Mesothelial cell of epicardium (in vitro differentiated cells): Measurements from ENCODE around the gene TIGD6. TPM values are rescaled to one million over a fixed set of nuclear protein-coding genes. Genes with fewer than 3 reads are reported as not detected.

Experiments
- DNase-seq, 2 experiments: peaks; one replicate each; pipeline ENCODE4 v3.0.0; 2021; ENCODE audit warnings: low spot score in 2 of 2; ENCODE audit not compliant: unreplicated experiment in 2 of 2
- H3K27ac Mint-ChIP-seq: 2 replicates; pipeline ENCODE4 v1.8.0; 2021; ENCODE audit warnings: mixed read lengths
- H3K27me3 Mint-ChIP-seq: 2 replicates; pipeline ENCODE4 v1.8.0; 2021; ENCODE audit warnings: low read depth, mixed read lengths
- H3K36me3 Mint-ChIP-seq: 2 replicates; pipeline ENCODE4 v1.8.0; 2021; ENCODE audit warnings: mixed read lengths
- H3K4me1 Mint-ChIP-seq: 2 replicates; pipeline ENCODE4 v1.8.0; 2021; ENCODE audit warnings: mixed read lengths
- H3K4me3 Mint-ChIP-seq: 2 replicates; pipeline ENCODE4 v1.8.0; 2021; ENCODE audit warnings: mild to moderate bottlenecking, moderate library complexity, mixed read lengths
- H3K9me3 Mint-ChIP-seq: 2 replicates; pipeline ENCODE4 v1.8.0; 2021; ENCODE audit warnings: mixed read lengths
- total RNA-seq: library from RNA; stranded (reverse); gene quantifications from 3 replicates; pipeline ENCODE4 v1.2.1, GENCODE V29; 2021
- TF ChIP-seq, protein P1 (sequence below): fragments of 200-600 bp; sonication (generic); IDR thresholded peaks from one replicate; pipeline ENCODE4 v1.5.0; 2021; ENCODE audit warnings: antibody characterized with exemption; ENCODE audit not compliant: unreplicated experiment

The TIGD6 gene
- total RNA-seq, 1 donor from 2014 or later, result 4.7 TPM

DNA sequence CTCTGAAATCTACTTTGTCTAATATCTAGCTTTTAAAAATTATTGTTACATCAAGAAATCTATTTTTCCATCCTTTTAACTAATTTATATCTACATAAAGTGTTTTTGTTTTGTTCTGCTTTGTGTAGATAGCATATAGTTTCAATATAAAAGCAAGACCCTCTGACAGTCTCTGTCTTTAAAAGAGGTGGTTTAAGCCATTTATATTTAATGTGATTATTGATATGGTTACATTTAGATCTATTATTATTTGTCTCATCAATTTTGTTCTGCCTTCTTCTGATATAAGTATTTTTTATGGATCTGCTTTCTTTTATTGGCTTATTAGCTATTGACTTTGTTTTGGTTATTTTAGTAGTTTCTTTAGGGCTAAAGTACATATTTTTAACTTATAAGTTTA is 16.1 kb upstream of the TIGD6 start:
- Mint-ChIP-seq H3K27ac (no peak overlapping the region), H3K9me3 (peaks cover 18% of the 10 kb centered on the region), H3K4me3 (no peak overlapping the region), H3K4me1 (no peaks in the 10 kb centered on the region), H3K27me3 (no peaks in the 10 kb centered on the region), H3K36me3 (peaks cover 69% of the 10 kb centered on the region)
- DNase-seq, result no peak
- TF ChIP-seq, protein P1, sequence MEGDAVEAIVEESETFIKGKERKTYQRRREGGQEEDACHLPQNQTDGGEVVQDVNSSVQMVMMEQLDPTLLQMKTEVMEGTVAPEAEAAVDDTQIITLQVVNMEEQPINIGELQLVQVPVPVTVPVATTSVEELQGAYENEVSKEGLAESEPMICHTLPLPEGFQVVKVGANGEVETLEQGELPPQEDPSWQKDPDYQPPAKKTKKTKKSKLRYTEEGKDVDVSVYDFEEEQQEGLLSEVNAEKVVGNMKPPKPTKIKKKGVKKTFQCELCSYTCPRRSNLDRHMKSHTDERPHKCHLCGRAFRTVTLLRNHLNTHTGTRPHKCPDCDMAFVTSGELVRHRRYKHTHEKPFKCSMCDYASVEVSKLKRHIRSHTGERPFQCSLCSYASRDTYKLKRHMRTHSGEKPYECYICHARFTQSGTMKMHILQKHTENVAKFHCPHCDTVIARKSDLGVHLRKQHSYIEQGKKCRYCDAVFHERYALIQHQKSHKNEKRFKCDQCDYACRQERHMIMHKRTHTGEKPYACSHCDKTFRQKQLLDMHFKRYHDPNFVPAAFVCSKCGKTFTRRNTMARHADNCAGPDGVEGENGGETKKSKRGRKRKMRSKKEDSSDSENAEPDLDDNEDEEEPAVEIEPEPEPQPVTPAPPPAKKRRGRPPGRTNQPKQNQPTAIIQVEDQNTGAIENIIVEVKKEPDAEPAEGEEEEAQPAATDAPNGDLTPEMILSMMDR, result no peak

DNA sequence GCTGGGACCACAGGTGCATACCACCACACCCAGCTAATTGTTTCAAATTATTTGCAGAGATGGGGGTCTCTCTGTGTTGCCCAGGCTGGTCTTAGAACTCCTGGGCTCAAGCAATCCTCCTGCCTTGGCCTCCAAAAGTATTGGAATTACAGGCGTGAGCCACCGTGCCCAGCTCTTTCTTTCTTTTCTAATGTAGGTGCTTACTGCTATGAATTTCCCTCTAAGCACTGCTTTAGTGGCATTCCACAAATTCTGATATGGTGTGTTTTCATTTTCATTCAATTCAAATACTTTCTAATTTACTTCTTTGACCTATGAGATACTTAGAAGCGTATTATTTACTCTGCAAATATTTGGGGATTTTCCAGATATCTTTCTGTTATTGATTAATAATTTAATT is 15.0 kb upstream of the TIGD6 start:
- Mint-ChIP-seq H3K36me3 (peaks cover 72% of the 10 kb centered on the region), H3K27ac (no peak overlapping the region), H3K4me3 (no peak overlapping the region), H3K9me3 (peaks cover 18% of the 10 kb centered on the region), H3K4me1 (no peaks in the 10 kb centered on the region), H3K27me3 (no peaks in the 10 kb centered on the region)
- DNase-seq, result no peak
- TF ChIP-seq, protein P1, result no peak

DNA sequence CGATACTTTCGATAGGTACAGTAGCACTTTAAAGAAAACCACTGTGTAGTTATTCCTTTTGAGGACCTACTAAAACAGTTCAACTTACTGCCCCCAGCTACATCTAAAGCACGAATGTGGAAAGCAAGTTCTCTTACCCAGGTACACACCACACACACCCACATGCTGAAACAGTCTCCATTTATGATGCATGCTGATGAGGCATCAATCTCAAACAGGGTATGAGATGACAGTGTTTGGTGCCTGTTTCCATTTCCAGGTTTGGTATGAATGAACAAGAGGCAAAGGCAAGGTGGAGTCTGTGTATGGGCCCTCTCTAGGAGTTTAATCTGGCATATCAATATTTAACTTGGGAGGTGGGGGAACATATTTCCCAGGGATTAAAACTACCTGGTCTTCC is 14.0 kb upstream of the TIGD6 start:
- H3K36me3 Mint-ChIP-seq, result peaks cover 70% of the 10 kb centered on the region
- no peak overlapping the region for H3K4me3 Mint-ChIP-seq
- DNase-seq, result no peak
- TF ChIP-seq, protein P1, result no peak
- peaks cover 18% of the 10 kb centered on the region for H3K9me3 Mint-ChIP-seq
- H3K27ac Mint-ChIP-seq, result no peak overlapping the region
- no peaks in the 10 kb centered on the region for H3K4me1 Mint-ChIP-seq
- no peaks in the 10 kb centered on the region for H3K27me3 Mint-ChIP-seq

DNA sequence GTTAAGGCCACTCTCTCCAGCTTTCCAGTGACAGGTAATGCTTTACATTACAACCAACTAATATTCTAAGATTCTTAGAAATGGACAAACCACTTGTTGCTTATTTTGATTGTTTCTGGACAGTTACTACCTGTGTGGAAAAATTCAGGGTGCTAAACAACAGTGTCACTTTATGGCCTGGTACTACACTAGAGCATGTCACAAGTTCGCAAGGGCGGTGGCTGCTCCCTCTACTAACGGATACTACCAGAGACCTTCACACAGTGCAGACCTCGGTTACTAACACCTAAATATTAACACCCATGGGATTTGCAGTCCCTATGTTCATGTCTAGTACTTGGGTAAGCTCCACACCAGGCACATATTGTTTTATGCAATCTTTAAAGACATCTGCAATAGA is 13.5 kb upstream of the TIGD6 start:
- Mint-ChIP-seq H3K36me3 (peaks cover 65% of the 10 kb centered on the region), H3K4me1 (no peaks in the 10 kb centered on the region), H3K4me3 (no peak overlapping the region), H3K9me3 (peaks cover 18% of the 10 kb centered on the region), H3K27me3 (no peaks in the 10 kb centered on the region), H3K27ac (no peak overlapping the region)
- TF ChIP-seq, protein P1, result no peak
- DNase-seq, result no peak

DNA sequence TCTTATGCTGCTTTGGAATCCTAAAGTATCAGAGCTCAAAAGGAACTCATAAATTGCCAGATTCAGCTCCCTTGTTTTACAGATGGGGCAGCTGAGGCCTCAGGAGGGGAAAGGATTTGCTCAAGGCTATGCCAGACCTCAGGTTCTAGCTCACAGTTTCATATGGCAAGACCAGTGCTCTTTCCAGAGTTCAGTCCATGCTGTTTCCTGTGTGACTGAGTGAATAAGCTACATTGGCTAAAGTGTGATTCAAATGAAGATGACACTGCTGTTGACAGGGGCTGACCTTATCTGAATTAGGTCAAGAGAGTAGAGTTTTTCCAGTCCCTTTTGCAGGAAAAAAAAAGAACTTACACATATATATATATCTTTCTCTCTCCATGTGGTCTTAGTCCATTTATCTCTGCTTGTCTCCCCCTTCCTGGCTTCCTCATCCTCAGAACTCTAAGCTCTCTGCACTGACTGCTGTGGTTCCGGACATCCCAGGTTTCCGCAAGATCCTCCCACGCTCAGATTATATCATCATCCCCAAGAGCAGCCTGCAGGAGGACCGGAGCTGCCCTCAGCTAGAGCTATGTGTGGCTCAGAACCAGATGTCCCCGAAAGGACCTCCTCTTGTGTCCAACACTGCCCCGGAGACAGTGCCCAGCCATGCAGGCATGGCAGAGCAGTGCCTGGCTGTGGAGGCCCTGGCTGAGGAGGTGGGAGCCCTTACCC is 9.4 kb upstream of the TIGD6 start:
- H3K4me3 Mint-ChIP-seq, result no peak overlapping the region
- TF ChIP-seq, protein P1, result no peak
- peaks cover 45% of the 10 kb centered on the region for H3K36me3 Mint-ChIP-seq
- no peak for DNase-seq
- H3K9me3 Mint-ChIP-seq, result peaks cover 6% of the 10 kb centered on the region
- no peaks in the 10 kb centered on the region for H3K4me1 Mint-ChIP-seq
- no peaks in the 10 kb centered on the region for H3K27me3 Mint-ChIP-seq
- H3K27ac Mint-ChIP-seq, result peak overlapping the region; percentile 70
